K562 (cell line): ENCODE data around the gene NR1I3. TPM values are rescaled to one million over a fixed set of nuclear protein-coding genes. Genes with fewer than 3 reads are reported as not detected.

Experiments used
- ATAC-seq: fragments of 200-7000 bp; cut with Tn5 transposase; 3 replicates; pipeline ENCODE4 v1.9.1; 2020; ENCODE audit warnings: moderate library complexity
- BruUV-seq: library from RNA; stranded (reverse); fragments of 400-500 nt; replicated peaks from 2 replicates; lab custom pipeline; 2021; lab: Mats Ljungman, UMichigan
- CTCF ChIA-PET: fragments of 300-600 bp; formaldehyde crosslinking; extraction: SDS; loops from one replicate; lab custom pipeline; 2021; ENCODE audit warnings: low intra/inter-chr PET ratio; lab: Yijun Ruan, JAX
- POLR2A ChIA-PET: fragments of 300-600, 350-650 bp; sonication (Branson Sonifier 250); formaldehyde crosslinking; extraction: SDS; loops from one replicate; lab custom pipeline; 2021; ENCODE audit warnings: antibody characterized with exemption, inconsistent platforms; lab: Yijun Ruan, JAX
- DNase-seq, 4 experiments: peaks; one replicate each; pipeline versions ENCODE4 v3.0.0 to v3.0.0-alpha.2; 2011 to 2018; ENCODE audit warnings: low spot score in 3 of 4, mixed read lengths in 3 of 4; ENCODE audit errors: extremely low read depth in 1 of 4
- FAIRE-seq: peaks from 2 replicates; lab custom pipeline; 2011; peaks lifted over from hg19 to GRCh38; lab: Jason Lieb, UNC
- H2AFZ ChIP-seq: 2 replicates; pipeline ENCODE4 v1.6.0; 2011; ENCODE audit warnings: low read depth, low read length, control low read depth, inconsistent platforms
- H3K27ac ChIP-seq: fragments of 200-600 bp; 3 replicates; pipeline ENCODE4 v1.8.0; 2011; ENCODE audit warnings: low read depth, mild to moderate bottlenecking, control low read depth, inconsistent platforms, low read length, moderate library complexity, mixed read lengths; ENCODE audit errors: extremely low read depth
- H3K27me3 ChIP-seq, 2 experiments: fragments of 300-600 bp in 1 of 2; 2 replicates in 1 of 2; 3 replicates in 1 of 2; pipeline versions ENCODE4 v1.6.0 to v1.8.0; 2011; ENCODE audit warnings: inconsistent platforms in 2 of 2, low read length in 2 of 2, mild to moderate bottlenecking in 1 of 2, mixed read lengths in 1 of 2, moderate library complexity in 1 of 2; ENCODE audit not compliant: control insufficient read depth in 2 of 2, insufficient read depth in 2 of 2
- H3K36me3 ChIP-seq: fragments of 300-600 bp; 3 replicates; pipeline ENCODE4 v1.8.0; 2011; ENCODE audit warnings: mild to moderate bottlenecking, low read length, inconsistent platforms; ENCODE audit not compliant: control insufficient read depth, insufficient read depth
- H3K4me1 ChIP-seq, 2 experiments: fragments of 200-600 bp in 1 of 2; replicated peaks in 1 of 2; 2 replicates in 1 of 2; 3 replicates in 1 of 2; pipeline versions ENCODE4 v1.5.1 to v1.8.0; 2011; ENCODE audit warnings: inconsistent platforms in 2 of 2, low read length in 2 of 2, mild to moderate bottlenecking in 1 of 2, mixed read lengths in 1 of 2, moderate library complexity in 1 of 2; ENCODE audit not compliant: control insufficient read depth in 2 of 2, insufficient read depth in 2 of 2
- H3K4me2 ChIP-seq: 2 replicates; pipeline ENCODE4 v1.6.1; 2011; ENCODE audit warnings: low read length, control low read depth, inconsistent platforms, mixed read lengths; ENCODE audit not compliant: insufficient read depth
- H3K4me3 ChIP-seq: fragments of 200-600 bp; sonication (generic), shearing (Covaris generic); 2 replicates; pipeline ENCODE4 v1.5.1; 2016; ENCODE audit warnings: control low read depth, inconsistent platforms
- H3K79me2 ChIP-seq: fragments of 200-600 bp; 3 replicates; pipeline ENCODE4 v1.8.0; 2011; ENCODE audit warnings: low read length, inconsistent platforms; ENCODE audit not compliant: control insufficient read depth, insufficient read depth
- H3K9ac ChIP-seq, 2 experiments: 2 replicates each; pipeline versions ENCODE4 v1.6.0 to v1.6.1; 2011; ENCODE audit warnings: low read depth in 2 of 2, low read length in 2 of 2, control low read depth in 1 of 2, inconsistent platforms in 1 of 2, mild to moderate bottlenecking in 1 of 2, mixed read lengths in 1 of 2; ENCODE audit not compliant: insufficient read depth in 1 of 2
- H3K9me1 ChIP-seq: one replicate; pipeline ENCODE4 v1.6.0; 2011; ENCODE audit warnings: inconsistent platforms, mild to moderate bottlenecking, low read length, moderate library complexity; ENCODE audit not compliant: control insufficient read depth, insufficient read depth
- H3K9me3 ChIP-seq: replicated peaks from 2 replicates; pipeline ENCODE4 v1.5.1; 2011; ENCODE audit warnings: low read depth, low read length, inconsistent platforms; ENCODE audit not compliant: control insufficient read depth, insufficient read depth
- H4K20me1 ChIP-seq: replicated peaks from 2 replicates; pipeline ENCODE4 v1.6.1; 2011; ENCODE audit warnings: low read length, inconsistent platforms, mixed read lengths; ENCODE audit not compliant: control insufficient read depth, insufficient read depth
- PHF8 ChIP-seq: fragments of 200-600 bp; sonication (generic); IDR thresholded peaks from 2 replicates; pipeline ENCODE4 v1.6.1; 2012; ENCODE audit warnings: mixed run types, mild to moderate bottlenecking, inconsistent platforms, low read length, moderate library complexity, borderline replicate concordance
- RBFOX2 ChIP-seq: fragments of 200-400 bp; formaldehyde crosslinking; IDR thresholded peaks from 2 replicates; pipeline ENCODE4 v1.6.1; 2017; ENCODE audit warnings: low read depth, mild to moderate bottlenecking, low read length, moderate library complexity
- YY1 ChIP-seq, 3 experiments: IDR thresholded peaks; 2 replicates each; pipeline ENCODE4 v1.6.1; 2011; ENCODE audit warnings: low read length in 2 of 3, mild to moderate bottlenecking in 2 of 3, moderate library complexity in 2 of 3, borderline replicate concordance in 1 of 3, control low read depth in 1 of 3, low read depth in 1 of 3; ENCODE audit not compliant: insufficient read depth in 3 of 3, insufficient replicate concordance in 2 of 3, control insufficient read depth in 1 of 3, insufficient read length in 1 of 3; ENCODE audit errors: extremely low read depth in 1 of 3
- ZBTB5 ChIP-seq: fragments of 450-650 bp; IDR thresholded peaks from 2 replicates; pipeline ENCODE4 v1.6.1; 2017; ENCODE audit warnings: antibody characterized with exemption
- ZFP36 ChIP-seq: fragments of 150-350 bp; IDR thresholded peaks from 2 replicates; pipeline ENCODE4 v1.6.1; 2018; ENCODE audit warnings: low read length, low read depth; ENCODE audit not compliant: partially characterized antibody
- ZFX ChIP-seq: sonication (generic); formaldehyde crosslinking; IDR thresholded peaks from 2 replicates; pipeline ENCODE4 v1.8.0; 2022; ENCODE audit warnings: mild to moderate bottlenecking, missing genetic modification reagents, moderate library complexity
- ZNF263 ChIP-seq: sonication (generic); formaldehyde crosslinking; IDR thresholded peaks from 2 replicates; pipeline ENCODE4 v1.8.0; 2022; ENCODE audit warnings: mild to moderate bottlenecking, missing genetic modification reagents, borderline replicate concordance
- WGBS: fragments of 100-300 bp; shearing (Covaris generic); methylation state at CpG from one replicate; pipeline ENCODE4 v1.1.6; 2016; ENCODE audit warnings: low coverage, mixed read lengths; ENCODE audit not compliant: insufficient coverage; ENCODE audit errors: missing lambda C conversion rate; 5-methylcytosine and 5-hydroxymethylcytosine counted together
- in situ Hi-C: fragments of 300-500 bp; cut with MboI; formaldehyde crosslinking; loops from 4 replicates; pipeline ENCODE4 v1.15.0; 2018; ENCODE audit warnings: inconsistent platforms, mixed read lengths
- intact Hi-C: fragments of 100-400 bp; cut with micrococcal nuclease; formaldehyde crosslinking; loops from 2 replicates; pipeline ENCODE4 v1.14.2; 2022
- polyA plus RNA-seq, 8 experiments: library from polyadenylated mRNA; depleted of rRNA in 4 of 8; stranded (reverse) in 5 of 8; unstranded in 3 of 8; fragments of >200 nt; fragmentation: Nextera tagmentation in 2 of 8; fragmentation: Illumina TruSeq in 1 of 8; extraction: Ambion mirVana in 2 of 8; extraction: Trizol in 1 of 8; gene quantifications; 2 replicates each; pipeline versions ENCODE4 v1.2.1 to v1.2.3, GENCODE V29; 2011 to 2014; ENCODE audit warnings: inconsistent platforms in 1 of 8, missing spikeins in 1 of 8
- total RNA-seq, 7 experiments: library from RNA; depleted of rRNA in 6 of 7; stranded (reverse); fragments of >200 nt in 6 of 7; fragmentation: Illumina TruSeq in 2 of 7; extraction: Trizol in 2 of 7; gene quantifications; 2 replicates each; pipeline versions ENCODE4 v1.2.1 to v1.2.3, GENCODE V29; 2011 to 2021; ENCODE audit warnings: low replicate concordance in 1 of 7
- TF ChIP-seq, protein P1 (sequence below): fragments of 200-800 bp; sonication (Bioruptor generic); IDR thresholded peaks from 2 replicates; pipeline ENCODE4 v1.6.1; 2017; ENCODE audit warnings: missing genetic modification characterization, missing compliant biosample characterization
- TF ChIP-seq, protein P2 (sequence below): sonication (generic); formaldehyde crosslinking; IDR thresholded peaks from 2 replicates; pipeline ENCODE4 v1.8.1; 2023; ENCODE audit warnings: mild to moderate bottlenecking, missing genetic modification reagents
- TF ChIP-seq, protein P3 (sequence below): sonication (generic); formaldehyde crosslinking; IDR thresholded peaks from 2 replicates; pipeline ENCODE4 v1.8.0; 2022; ENCODE audit warnings: missing genetic modification reagents, mild to moderate bottlenecking, moderate library complexity, borderline replicate concordance

NR1I3 gene
- total and polyA plus RNA-seq, 9 of the 15 experiments (the other 6 are each of a cell fraction or from before 2014, with no cell fraction given), result 0.11 TPM; not detected in 8

DNA sequence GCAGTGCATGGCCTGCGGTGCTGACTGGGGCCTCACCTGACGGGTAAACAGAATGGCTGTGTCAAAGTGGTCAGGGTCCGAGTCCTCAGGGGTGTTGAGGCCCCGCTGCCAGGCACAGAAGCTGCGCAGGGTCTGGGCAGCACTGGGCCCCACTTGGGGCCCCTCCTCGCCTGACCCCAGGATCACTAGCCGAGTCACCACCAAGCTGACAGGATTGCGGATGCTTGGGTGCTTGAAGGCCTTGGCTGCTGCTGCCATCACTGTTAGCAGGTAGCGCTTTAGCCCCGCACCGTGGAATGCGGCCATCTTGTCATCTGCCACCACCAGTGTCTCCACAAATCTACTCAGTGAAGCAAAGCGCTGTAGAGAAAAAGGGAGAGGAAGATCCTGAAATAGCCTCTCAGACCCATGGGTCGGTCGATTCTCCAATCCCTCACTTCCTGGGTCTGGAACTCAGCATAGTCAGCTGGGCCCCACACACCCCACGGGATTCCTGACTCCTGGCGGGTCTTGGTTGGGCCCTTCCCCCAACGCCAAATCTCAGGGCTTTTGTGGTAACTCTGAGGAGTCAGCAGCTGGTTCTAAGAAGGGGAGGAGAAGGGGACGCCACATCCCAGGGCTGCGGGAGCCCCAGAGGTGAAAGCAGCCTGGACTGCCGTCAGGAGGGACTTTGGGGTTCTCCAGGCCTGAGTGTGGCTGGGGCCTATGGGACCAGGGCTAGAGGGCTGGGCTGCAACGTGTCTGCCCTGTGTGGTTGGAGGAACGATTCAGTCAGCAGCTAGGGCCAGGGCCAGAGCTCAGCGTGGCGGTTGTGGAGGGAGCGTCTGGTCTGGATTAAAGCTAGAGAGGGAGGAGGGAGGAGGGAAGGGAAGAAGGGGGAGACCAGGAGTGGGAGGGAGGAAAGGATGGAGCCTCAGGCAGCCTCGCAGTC is 41.2 kb downstream of the NR1I3 start:
- Histone ChIP-seq H3K4me2 (0 out of 2 replicates have a peak overlapping the region, but pooled peaks have one; percentile 12), H3K4me3 (no peak overlapping the region), H3K36me3 (no peaks in the 10 kb centered on the region), H4K20me1 (no peaks in the 10 kb centered on the region), H3K9ac (peak overlapping the region in 1 of 2 experiments; percentile 85; a peak in 2 of 4 replicates), H3K9me3 (no peaks in the 10 kb centered on the region), H3K27ac (peak overlapping the region; percentile 16; the same call in 1 of the 3 replicates), H2AFZ (peak overlapping the region; percentile 81), H3K9me1 (no peaks in the 10 kb centered on the region), H3K79me2 (peaks cover under 1% of the 10 kb centered on the region; the same call in 1 of the 3 replicates), H3K4me1 (peaks cover 59 to 64% of the 10 kb centered on the region in 2 experiments), H3K27me3 (no peaks in the 10 kb centered on the region)
- ChIA-PET CTCF (interaction anchor here (0.5 kb wide), 1 partner anchor 177 kb away, joined by 3 read pairs; no protein-coding TSS in a partner anchor), POLR2A (no interaction called here)
- intact Hi-C loops, result no loop called here
- no peak for DNase-seq
- in situ Hi-C loops, result no loop called here
- no peak for ATAC-seq
- WGBS, result 68% methylated on average over 23 of the region's 27 CpGs
- FAIRE-seq, result no peak
- TF ChIP-seq PHF8 (peak; percentile 14; the same call in 1 of the 2 replicates), RBFOX2 (peak; percentile 23; the same call in 1 of the 2 replicates), ZFP36 (no peak), ZNF263 (peak; percentile 84), YY1 (IDR thresholded peaks at IDR 0.05; ENCODE audit: borderline replicate concordance in 1 of 3, control insufficient read depth in 1 of 3, extremely low read depth in 1 of 3, insufficient read depth in 3 of 3, insufficient read length in 1 of 3, insufficient replicate concordance in 2 of 3, low read depth in 1 of 3, low read length in 2 of 3) (peak in 1 of 3 experiments; percentile 44), ZBTB5 (no peak), ZFX (CRISPR knock-in tag) (peak; percentile 56)
- TF ChIP-seq, protein P1, sequence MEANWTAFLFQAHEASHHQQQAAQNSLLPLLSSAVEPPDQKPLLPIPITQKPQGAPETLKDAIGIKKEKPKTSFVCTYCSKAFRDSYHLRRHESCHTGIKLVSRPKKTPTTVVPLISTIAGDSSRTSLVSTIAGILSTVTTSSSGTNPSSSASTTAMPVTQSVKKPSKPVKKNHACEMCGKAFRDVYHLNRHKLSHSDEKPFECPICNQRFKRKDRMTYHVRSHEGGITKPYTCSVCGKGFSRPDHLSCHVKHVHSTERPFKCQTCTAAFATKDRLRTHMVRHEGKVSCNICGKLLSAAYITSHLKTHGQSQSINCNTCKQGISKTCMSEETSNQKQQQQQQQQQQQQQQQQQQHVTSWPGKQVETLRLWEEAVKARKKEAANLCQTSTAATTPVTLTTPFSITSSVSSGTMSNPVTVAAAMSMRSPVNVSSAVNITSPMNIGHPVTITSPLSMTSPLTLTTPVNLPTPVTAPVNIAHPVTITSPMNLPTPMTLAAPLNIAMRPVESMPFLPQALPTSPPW (CRISPR knock-in tag), result 0 out of 2 replicates have a peak, but pooled peaks have one; percentile 8
- TF ChIP-seq, protein P2, sequence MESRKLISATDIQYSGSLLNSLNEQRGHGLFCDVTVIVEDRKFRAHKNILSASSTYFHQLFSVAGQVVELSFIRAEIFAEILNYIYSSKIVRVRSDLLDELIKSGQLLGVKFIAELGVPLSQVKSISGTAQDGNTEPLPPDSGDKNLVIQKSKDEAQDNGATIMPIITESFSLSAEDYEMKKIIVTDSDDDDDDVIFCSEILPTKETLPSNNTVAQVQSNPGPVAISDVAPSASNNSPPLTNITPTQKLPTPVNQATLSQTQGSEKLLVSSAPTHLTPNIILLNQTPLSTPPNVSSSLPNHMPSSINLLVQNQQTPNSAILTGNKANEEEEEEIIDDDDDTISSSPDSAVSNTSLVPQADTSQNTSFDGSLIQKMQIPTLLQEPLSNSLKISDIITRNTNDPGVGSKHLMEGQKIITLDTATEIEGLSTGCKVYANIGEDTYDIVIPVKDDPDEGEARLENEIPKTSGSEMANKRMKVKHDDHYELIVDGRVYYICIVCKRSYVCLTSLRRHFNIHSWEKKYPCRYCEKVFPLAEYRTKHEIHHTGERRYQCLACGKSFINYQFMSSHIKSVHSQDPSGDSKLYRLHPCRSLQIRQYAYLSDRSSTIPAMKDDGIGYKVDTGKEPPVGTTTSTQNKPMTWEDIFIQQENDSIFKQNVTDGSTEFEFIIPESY (CRISPR knock-in tag), result peak; percentile 65; the same call in 1 of the 2 replicates
- TF ChIP-seq, protein P3, sequence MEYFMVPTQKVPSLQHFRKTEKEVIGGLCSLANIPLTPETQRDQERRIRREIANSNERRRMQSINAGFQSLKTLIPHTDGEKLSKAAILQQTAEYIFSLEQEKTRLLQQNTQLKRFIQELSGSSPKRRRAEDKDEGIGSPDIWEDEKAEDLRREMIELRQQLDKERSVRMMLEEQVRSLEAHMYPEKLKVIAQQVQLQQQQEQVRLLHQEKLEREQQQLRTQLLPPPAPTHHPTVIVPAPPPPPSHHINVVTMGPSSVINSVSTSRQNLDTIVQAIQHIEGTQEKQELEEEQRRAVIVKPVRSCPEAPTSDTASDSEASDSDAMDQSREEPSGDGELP (CRISPR knock-in tag), result peak; percentile 59; the same call in 1 of the 2 replicates
- BruUV-seq, result no TSS peak
